GM18868 (cell line): ENCODE measurements around the gene ANG.
"Not testable (repeated sequence)": the region's sequence is repeated elsewhere in the genome, so short reads cannot be mapped to it uniquely, and the experiment has no call there.

Experiments
- ATAC-seq: cut with Tn5 transposase; IDR thresholded peaks from one replicate; pipeline ENCODE4 v1.9.1; 2021; ENCODE audit warnings: mild to moderate bottlenecking, moderate library complexity; ENCODE audit not compliant: unreplicated experiment

Gene ANG

DNA sequence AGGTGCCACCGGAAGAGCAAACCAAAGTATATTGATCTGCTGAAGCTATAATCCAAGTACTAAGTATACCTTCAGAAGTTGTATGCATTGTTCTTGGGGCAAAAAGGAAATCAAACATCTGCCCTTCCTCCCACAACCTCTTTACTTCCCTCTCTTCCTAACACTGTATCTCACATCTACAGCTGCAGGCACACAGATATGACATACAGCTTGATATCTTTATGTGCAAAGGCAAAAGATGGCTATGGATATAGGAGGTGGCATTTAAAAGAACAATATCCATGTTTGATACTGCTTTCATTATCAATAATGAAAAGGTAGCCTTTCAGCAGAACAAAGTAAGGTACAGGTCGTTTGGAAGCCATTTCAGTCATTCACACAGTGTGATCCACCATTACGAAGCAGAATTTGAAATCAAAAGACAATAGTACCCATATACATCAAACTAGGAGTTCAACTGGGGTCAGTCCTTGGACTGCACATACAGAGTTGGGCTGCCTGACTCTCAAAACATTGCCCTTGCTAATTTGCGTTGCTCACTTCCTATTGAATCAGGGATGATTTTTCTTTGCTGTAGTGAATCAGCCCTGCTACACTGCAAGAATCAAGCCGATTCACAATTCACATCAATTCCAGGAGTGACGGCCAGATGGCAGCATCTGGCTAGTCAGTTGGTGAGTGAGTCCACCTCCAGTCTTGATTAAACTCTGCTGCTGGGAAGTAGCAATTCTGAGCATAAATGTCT, 8.9 kb downstream of the ANG start:
- peak; percentile 50 for ATAC-seq

DNA sequence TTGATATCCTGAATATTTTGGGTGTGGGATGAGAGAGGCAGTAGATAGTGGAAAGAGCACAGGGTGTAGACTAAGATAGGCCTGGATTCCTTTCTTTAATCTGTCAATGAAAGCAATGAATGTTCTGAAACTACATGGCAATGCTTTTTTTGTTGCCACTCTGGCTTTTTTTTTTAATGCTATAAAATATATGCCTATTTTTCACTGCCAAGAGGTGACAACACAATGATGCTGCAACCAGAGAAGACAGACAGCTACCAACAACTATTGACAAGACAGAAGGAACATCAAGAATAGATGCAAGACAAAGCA, 9.4 kb downstream of the ANG start:
- no peak for ATAC-seq

DNA sequence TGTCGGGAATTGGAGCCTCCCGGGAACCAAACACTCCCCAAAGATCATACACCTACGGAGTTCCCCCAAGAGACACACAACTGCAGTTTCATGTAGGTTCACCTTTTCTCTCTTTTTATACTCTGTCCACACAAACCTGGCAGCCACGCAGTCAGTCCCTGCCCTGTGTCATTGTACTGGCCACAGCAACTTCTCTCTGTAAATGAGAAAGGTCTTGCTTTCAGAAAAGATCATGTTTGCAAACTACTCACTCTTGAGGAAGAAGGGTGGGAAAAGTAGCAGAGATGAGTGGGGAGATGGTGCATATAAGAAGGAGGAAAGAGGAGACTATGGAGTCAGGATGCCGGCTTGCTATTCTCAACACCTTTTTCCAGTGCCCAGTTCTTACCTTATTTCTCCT, 10.4 kb downstream of the ANG start:
- ATAC-seq, result no peak

DNA sequence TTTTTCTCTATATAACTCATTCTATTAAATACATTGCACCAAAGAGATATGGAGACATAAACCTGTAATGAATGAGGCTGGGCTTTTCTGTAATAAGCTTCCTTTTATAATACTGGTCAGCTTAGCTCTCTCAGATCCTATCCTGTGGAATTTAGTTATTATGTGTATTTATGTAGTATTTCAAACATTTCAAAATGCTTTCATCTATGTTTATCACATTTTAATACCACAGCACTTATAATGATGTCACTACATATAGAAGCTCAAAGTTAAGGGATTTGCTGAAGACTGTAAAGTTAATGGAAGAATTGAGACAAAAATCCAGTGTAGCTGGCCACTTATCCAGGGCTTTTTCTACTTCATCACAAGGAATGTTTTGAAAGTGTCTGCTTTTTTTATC, 11.4 kb downstream of the ANG start:
- no peak for ATAC-seq

DNA sequence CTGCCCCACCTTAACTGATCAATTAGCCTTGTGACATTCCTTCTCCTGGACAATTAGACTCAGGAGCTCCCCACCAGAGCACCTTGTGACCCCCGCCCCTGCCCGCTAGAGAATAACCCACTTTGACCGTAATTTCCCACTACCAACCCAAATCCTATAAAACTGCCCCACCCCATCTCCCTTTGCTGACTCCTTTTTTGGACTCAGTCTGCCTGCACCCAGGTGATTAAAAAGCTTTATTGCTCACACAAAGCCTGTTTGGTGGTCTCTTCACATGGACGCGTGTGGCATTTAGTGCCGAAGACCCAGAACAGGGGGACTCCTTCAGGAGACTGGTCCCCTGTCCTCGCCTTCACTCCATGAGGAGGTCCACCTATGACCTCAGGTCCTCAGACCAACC, 12.4 kb downstream of the ANG start:
- ATAC-seq, result not testable (repeated sequence)

DNA sequence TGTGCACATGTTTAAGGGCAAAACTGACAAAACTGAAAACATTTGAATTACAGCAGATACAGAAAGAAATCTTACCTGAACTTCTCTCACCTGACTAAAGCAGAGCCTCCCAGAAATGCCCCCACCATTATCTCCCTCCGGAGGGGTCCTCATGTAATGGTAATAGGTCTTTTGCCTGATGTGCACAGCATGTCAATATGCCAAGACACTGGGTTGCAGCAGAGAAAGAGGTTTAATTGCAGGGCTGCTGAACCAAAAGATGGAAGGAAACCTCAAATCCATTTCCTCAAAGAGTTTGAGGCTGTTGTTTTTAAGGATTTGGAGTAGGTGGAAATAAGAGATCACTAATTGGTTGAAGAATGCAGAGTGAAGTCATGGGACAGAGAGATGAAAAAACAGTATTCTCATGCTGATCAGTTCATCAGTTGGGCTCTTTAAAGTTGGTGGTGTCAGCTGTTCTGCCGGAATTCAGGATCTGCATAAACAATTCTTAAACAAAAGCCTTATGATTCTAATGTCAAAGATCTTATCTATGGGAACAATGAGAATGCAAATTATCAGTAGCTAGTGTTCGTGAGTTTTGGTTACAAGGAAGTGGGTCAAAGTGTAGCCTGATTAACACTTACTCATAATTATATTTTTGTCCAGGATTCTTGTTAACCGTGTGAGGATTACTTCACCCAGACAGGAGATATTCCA, 18.2 kb downstream of the ANG start:
- no peak for ATAC-seq

DNA sequence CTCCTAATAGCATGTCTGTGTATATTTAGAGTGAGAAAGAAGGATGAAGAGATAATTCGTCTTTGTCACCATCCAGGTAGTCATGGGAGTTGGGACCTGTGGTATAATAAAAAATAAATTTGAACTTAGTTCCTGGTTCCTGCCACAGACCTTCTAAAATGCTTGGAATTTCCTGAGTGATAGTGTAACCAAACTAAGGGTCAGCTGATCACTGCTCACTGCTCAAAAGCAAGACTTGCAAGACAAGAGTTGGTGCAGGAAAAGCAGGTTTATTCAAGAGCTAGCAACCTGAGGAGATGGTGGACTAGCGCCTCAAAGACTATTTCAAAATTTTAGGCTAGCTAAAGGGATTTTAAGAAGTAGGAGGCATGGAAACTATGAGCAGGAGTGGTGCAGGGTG, 19.1 kb downstream of the ANG start:
- ATAC-seq, result no peak

DNA sequence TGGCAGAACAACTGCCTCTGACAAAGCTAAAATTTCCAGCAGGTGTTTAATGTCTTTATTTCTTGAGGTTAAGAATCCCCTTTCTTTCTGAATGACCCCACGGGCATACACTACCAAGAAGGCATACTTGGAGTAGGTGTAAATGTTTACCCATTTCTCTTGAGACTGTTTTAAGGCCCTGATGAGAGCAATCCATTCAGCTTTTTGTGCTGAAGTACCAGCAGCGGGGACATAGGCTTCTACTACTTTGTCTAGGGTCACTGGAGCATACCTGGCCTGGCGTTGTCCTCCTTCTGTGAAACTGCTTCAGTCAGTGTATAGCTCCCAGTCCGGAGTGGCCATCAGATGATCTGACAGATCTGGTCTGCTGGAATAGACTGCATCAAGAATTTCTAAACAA, 22.7 kb downstream of the ANG start:
- ATAC-seq, result no peak

DNA sequence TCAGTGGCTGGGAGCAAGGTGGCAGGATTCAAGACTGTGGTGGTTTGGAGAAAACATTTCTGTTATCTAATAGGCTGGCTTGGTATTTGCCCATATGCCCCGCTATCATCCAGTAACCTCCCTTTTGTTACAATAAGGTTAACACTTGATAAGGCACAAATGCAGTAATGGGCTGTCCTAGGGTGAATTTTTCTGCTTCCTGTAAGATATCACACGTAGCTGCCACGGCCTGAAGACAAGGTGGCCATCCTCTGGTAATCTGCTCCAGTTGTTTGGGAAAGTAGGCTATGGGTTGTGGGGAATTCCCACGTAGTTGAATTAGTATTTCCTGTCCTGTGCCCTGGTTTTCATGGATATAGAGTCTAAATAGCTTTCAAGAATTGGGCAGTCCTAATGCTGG, 23.1 kb downstream of the ANG start:
- ATAC-seq, result no peak

DNA sequence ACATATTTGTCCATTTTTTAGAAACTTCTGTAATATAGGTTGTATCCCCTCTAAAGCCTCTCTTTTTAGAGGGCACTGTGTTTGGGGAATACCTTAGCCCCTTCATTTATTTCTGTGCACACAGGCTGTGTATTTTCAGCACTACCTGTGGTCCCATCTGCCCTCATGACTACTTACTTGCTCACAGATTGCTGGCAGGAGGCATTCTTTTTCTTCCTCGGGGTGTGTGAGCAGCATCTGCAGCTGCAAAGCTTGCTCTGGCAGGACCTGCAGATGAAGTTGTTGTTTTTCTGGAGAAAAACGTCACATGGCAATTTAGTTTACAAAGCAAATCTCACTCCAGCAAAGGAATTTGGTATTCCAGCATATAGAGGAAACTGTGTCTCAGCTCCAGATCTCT, 24.3 kb downstream of the ANG start:
- ATAC-seq, result no peak

DNA sequence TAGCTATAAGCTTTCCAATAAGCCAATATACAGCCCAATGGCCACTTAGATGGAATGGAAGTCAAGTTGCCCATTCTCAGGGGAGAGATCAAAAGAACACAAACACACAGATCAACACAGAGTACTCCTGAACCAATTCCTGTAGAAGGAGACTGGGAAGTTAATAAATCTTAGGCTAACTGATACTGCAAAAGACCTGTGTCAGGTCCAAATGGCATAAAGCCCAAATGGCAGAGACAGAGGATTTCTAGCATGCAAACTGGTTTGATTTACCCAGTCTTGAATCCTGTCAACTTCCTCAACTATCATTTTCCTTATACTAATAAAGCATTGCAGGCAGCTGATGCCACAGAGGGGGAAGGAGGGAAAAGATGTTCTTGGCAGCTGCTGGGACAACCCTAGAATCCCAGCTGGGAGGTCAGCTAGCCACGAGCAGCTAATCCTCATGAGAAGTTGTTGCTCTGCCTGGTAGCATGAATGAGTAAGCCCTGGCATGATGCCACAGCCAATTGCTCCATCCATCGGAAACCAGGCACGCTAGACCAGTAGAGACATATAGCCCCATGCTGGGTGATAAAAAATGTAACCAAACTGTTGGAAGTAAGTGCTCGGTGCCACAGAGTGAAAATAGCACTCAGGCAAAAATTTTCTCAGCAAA, 26.2 kb downstream of the ANG start:
- no peak for ATAC-seq

DNA sequence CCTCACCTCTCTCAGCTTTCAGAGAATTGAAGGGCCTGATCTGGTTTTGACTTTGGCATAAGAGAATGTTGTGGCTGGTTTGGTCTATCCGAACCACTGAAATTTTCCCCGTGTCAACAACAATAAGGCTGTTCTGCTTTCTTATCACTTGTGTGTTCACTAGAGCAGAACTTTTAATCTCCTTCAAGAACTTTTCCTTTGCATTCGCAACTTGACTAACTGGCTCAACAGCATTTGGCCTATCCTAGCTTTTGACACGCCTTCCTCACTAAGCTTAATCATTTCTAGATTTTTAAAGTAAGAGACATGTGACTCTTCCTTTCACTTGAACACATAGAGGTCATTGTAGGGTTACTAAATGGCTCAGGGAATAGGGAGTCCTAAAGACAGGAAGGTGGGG, 31.2 kb downstream of the ANG start:
- ATAC-seq, result no peak

DNA sequence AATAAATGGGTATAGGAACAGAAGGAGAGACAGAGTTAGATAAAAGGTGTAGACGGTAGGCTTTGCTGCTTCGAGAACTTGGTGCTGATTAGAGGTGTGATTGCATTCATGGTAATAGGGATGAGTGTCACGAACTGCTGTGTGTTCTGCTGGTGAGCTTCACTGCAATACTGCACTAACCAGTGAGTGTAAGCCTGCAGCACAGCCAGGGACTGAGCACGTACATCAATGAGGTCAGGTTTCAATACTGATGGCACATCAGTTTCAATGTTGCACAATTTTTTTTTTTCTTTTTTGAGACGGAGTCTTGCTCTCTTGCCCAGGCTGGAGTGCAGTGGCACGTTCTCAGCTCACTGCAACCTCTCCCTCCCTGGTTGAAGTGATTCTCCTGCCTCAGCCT, 32.2 kb downstream of the ANG start:
- no peak for ATAC-seq

DNA sequence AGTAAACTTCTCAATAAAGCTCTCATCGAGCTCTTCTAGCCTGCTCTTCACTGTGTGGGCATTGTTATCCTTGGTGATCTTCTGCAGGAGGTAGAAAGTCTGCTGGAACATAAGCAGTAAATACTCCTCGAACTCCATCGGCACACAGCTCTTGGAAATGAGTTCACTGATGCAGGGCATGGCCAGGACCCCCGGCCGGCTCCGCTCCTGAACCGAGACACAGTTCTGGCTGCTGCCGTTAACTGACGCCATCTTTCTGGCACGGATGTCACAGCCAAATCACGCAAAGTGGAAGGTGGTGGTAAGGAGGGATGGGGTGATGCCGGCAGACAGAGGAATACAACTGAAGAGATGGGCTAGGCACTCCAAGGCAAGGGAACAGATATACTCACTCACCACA, 33.5 kb downstream of the ANG start:
- no peak for ATAC-seq

DNA sequence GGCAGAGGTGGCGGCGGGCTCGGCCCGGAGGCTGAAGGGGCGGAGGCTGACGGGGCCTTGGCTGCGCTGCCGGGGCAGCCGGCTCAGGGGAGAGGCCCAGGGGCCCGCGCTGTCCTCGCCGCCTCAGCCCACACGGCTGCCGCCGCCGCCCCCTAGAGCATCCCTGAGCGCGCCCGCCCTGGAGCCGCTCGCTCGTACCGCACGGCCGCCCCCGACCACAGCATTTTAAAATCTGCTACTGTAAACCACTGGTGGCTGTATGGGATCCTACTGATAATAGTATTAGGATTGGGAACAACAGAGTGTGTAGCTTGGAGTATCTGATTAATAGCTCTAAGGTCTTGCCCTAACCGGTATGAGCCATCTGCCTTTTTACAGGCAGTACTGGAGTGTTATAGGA, 34.9 kb downstream of the ANG start:
- ATAC-seq, result no peak

DNA sequence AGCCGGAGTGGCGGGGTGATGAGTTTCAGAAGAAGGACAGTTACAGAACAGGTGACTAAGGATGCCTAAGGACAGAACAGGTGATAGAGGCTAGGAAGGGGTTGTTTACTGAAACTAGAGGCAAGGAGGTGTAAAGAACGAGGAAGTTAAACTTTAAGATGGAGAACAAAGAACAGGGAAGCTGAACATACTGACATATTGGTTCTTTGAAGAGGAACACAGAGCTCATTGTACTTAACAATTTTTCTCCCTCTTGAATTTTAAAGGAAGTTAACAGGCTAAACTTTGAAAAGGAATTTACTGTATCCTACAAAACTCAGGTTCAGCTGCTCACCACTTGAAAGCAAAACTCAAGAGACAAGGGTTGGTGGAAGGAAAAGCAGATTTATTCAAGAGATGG, 37.6 kb downstream of the ANG start:
- not testable (repeated sequence) for ATAC-seq

DNA sequence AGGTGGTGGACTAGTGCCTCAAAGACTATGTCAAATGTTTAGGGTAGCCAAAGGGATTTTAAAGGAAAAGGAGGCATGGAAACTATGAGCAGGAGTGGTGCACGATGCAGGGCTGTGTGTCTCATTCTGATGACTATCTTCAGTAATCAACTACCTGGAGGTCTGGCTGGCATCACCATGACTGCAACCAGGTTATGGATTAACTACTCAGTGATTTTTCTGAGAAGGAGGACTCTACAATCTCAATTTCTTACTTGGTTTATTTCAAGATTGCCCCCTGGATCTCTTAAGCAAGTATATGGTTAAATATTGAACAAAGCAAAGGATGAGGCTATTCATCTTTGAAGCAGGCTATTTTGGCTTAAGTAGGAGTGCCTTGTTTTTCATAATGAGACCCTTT, 38.0 kb downstream of the ANG start:
- no peak for ATAC-seq

DNA sequence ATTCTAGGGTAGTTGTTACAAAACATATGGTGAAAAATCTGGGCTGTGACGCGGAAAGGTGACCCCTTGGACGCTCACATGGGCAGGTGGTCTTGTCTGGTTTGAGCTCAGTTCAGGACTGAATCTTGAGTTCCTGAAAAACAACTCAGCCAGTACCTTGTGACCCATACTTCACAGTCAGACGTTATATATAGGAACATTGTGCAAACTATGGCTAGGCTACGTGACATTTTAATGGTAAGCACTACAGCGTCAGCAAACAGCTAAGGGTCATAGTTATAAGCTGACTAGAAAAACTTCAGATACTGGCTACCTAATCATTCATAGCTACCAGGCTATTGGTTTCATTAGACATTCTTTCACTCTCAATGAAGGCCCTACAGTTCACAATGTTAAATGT, 42.3 kb downstream of the ANG start:
- ATAC-seq, result no peak

DNA sequence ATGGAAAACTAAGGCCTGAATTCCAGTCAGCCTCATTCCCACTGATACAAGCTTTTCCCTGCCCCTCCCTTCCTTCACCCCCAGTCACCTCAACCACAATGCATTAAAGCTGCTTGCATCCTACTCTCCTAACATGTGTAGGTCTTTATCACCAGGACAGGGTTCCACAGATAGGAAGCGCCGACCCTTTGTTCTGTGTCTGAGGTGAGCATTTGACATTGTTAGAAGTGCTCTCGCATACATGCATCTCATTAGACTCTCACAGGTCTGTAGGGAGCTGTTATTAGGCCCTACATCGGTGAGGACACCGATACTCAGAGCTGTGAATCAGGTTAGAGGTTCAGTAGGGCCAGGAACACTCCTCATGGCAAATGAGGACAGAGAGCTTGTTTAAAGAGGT, 43.9 kb downstream of the ANG start:
- no peak for ATAC-seq

DNA sequence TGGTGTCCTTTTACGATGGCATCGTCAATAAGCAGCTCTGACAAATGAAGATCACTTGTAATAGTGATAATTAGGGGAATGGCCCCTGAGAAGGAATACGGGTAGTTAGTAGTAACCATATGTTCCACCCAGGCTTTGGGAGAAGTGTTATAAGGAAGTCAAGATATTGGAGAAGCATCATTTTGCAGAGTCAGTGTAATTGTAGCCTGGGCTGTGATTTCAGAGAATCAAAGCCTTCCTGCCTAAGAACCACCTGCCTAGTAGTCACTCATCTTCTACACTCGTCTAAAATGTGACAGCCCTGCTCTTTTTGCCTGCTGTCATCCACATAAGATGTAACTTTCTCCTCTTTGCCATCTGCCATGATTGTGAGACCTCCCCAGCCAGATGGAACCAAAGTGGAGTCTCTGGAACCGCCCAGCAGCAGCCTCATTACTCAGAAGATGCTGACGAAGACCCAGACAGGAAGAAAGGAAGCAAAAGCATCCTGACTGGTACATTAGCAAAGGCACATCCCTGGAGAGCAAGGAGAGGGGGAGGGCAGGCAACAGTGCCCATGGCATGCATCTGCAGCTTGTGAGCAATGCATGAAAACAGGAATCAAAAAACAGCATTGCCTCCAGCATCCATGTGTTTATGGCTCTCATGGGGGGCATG, 44.5 kb downstream of the ANG start:
- no peak for ATAC-seq

DNA sequence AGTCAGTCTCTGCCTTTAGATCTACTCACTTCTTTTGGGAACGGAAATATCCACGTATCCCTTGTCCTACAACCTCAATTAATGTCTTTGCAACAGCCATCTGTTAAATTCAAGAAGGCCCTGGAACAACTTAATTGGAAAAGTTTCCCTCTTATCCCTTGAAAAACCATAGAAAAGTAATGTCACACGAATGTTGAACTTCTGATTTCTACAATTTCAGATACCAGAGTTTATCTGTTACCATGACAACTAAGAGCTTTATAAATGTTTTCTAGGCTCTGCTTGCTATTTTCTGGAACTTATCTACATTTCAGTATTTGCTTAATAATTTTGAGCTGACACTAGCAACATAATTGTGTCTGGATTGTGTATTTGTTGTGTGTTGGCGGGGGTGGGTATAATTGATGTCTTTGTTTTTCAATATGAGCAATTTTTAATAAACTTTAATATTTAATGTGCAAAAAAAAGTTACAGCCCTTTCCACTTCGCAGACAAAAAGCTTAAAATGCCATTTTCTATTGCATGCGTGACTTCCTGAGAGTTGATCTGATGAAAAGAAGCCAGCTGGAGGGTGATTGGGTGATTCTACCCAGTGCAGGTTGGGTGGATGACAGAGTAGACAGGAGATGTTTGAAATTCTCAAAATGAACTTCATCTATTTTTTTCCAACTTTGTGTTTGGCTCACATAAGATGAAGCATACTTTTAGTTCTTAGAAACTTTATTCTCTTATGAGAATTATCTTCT, 45.3 kb downstream of the ANG start:
- ATAC-seq, result no peak
